Endodermal cell (in vitro differentiated cells): ENCODE results near the gene TAF1B. TPM values are rescaled to one million over a fixed set of nuclear protein-coding genes. Genes with fewer than 3 reads are reported as not detected.
"Not testable (repeated sequence)": the region's sequence is repeated elsewhere in the genome, so short reads cannot be mapped to it uniquely, and the experiment has no call there.

Experiments
- DNase-seq: peaks from one replicate; pipeline ENCODE4 v3.0.0-alpha.2; 2017
- H3K27ac ChIP-seq: 2 replicates; pipeline ENCODE4 v1.5.1; 2013; ENCODE audit warnings: mild to moderate bottlenecking, low read depth, low read length, moderate library complexity
- H3K27me3 ChIP-seq: 2 replicates; pipeline ENCODE4 v1.6.1; 2013; ENCODE audit warnings: mild to moderate bottlenecking, low read length, moderate library complexity; ENCODE audit not compliant: insufficient read depth, control insufficient read depth, poor library complexity, severe bottlenecking
- H3K36me3 ChIP-seq: 2 replicates; pipeline ENCODE4 v1.7.0; 2013; ENCODE audit warnings: mild to moderate bottlenecking, low read length, moderate library complexity; ENCODE audit not compliant: control insufficient read depth, insufficient read depth
- H3K4me1 ChIP-seq: one replicate; pipeline ENCODE4 v1.7.0; 2013; ENCODE audit warnings: low read length; ENCODE audit not compliant: control insufficient read depth, insufficient read depth
- H3K4me3 ChIP-seq: 2 replicates; pipeline ENCODE4 v1.5.1; 2013; ENCODE audit warnings: mild to moderate bottlenecking, low read length, moderate library complexity
- H3K9ac ChIP-seq: 2 replicates; pipeline ENCODE4 v1.6.1; 2013; ENCODE audit warnings: mild to moderate bottlenecking, low read length, moderate library complexity; ENCODE audit not compliant: poor library complexity, severe bottlenecking; ENCODE audit errors: extremely low read depth
- H3K9me3 ChIP-seq: 2 replicates; pipeline ENCODE4 v1.6.1; 2013; ENCODE audit warnings: mild to moderate bottlenecking, low read length, moderate library complexity; ENCODE audit not compliant: control insufficient read depth
- H3K27ac Mint-ChIP-seq: 2 replicates; pipeline ENCODE4 v1.8.0; 2020; ENCODE audit warnings: mixed read lengths
- H3K27me3 Mint-ChIP-seq: 2 replicates; pipeline ENCODE4 v1.8.0; 2021; ENCODE audit warnings: mild to moderate bottlenecking, mixed read lengths; ENCODE audit not compliant: insufficient read depth
- H3K36me3 Mint-ChIP-seq: 2 replicates; pipeline ENCODE4 v1.8.0; 2020; ENCODE audit warnings: low read depth, mixed read lengths
- H3K4me1 Mint-ChIP-seq: 2 replicates; pipeline ENCODE4 v1.8.0; 2020; ENCODE audit warnings: mixed read lengths
- H3K4me3 Mint-ChIP-seq: 2 replicates; pipeline ENCODE4 v1.8.0; 2020; ENCODE audit warnings: mild to moderate bottlenecking, moderate library complexity, mixed read lengths
- H3K9me3 Mint-ChIP-seq: 2 replicates; pipeline ENCODE4 v1.8.0; 2020; ENCODE audit warnings: mild to moderate bottlenecking, mixed read lengths
- CTCF ChIP-seq: fragments of 200-600 bp; sonication (generic); conservative IDR thresholded peaks from 2 replicates; pipeline ENCODE4 v1.5.0; 2021; ENCODE audit warnings: antibody characterized with exemption, mild to moderate bottlenecking
- WGBS, 2 experiments: methylation state at CpG; one replicate each; pipeline versions ENCODE4 v1.1.5 to v1.1.7; 2013; ENCODE audit warnings: missing lambda C conversion rate in 2 of 2, mixed read lengths in 1 of 2; ENCODE audit not compliant: insufficient coverage in 1 of 2, insufficient read length in 1 of 2; 5-methylcytosine and 5-hydroxymethylcytosine counted together
- total RNA-seq, 2 donors: library from RNA; stranded (reverse); fragmentation: NEBNext Ultra II Directional in 1 of 2; extraction: Animal tissue kit (Norgen Biotek cat#: 25700) in 1 of 2; gene quantifications; 2 replicates in 1 of 2; 3 replicates in 1 of 2; pipeline ENCODE4 v1.2.1, GENCODE V29; 2021

Gene TAF1B
- total RNA-seq, 2 donors from 2014 or later: 36.2 to 41.9 TPM

DNA sequence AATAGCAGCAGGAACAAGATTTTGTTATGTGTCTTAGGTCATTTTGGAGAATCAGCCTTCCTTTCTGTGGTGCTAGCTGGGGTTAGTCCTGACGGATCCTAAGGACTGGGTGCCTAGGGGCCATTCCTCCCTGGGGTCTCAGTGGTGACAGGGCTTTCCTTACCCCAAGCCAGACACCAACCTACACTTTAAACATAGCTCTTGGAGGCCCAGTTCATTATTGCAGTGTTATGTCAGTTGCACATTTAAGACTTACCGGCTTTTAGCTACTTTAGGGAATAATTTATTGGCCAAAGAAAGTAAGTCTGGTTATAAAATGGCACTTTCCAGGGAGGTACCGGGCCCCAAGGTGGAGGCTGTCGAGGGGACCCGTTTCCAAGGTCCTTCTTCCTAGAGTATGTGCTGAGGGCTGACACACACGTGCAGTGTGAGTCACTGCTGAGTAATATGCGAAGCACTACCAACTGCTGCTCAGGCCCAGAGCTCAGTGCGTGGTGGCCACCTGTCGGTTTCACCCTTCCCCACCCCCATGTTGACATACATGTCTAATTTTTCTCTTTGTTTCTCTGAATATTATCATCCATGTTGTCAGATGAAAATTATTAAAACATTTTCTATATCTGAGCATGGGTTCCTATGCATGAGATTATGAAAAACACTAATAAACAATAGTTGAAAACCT is 71.3 kb downstream of the TAF1B start:
- Mint-ChIP-seq H3K4me3 (no peak overlapping the region), H3K4me1 (no peaks in the 10 kb centered on the region), H3K9me3 (no peaks in the 10 kb centered on the region), H3K27me3 (no peaks in the 10 kb centered on the region), H3K36me3 (peaks cover 48% of the 10 kb centered on the region), H3K27ac (no peak overlapping the region)
- no peaks in the 10 kb centered on the region for H3K4me1 ChIP-seq
- H3K9me3 ChIP-seq: no peaks in the 10 kb centered on the region
- WGBS, 2 experiments: 86 to 89% methylated on average over 7 to 9 of the region's 9 CpGs
- H3K27ac ChIP-seq: no peak overlapping the region
- no peak for TF ChIP-seq CTCF
- H3K36me3 ChIP-seq: peaks cover 74% of the 10 kb centered on the region
- no peak for DNase-seq
- no peaks in the 10 kb centered on the region for H3K27me3 ChIP-seq
- H3K9ac ChIP-seq: no peak overlapping the region
- H3K4me3 ChIP-seq: no peak overlapping the region

GRCh38 chr2:9918275-9918674 is 75.0 kb downstream of the TAF1B start:
- no peak overlapping the region for H3K4me3 ChIP-seq
- H3K9ac ChIP-seq: no peak overlapping the region
- no peaks in the 10 kb centered on the region for H3K4me1 ChIP-seq
- Mint-ChIP-seq H3K4me1 (no peaks in the 10 kb centered on the region), H3K4me3 (no peak overlapping the region), H3K36me3 (peaks cover 39% of the 10 kb centered on the region), H3K9me3 (no peaks in the 10 kb centered on the region), H3K27ac (no peak overlapping the region), H3K27me3 (no peaks in the 10 kb centered on the region)
- H3K9me3 ChIP-seq: no peaks in the 10 kb centered on the region
- TF ChIP-seq CTCF: no peak
- H3K27ac ChIP-seq: no peak overlapping the region
- WGBS, 2 experiments: 87 to 100% methylated on average over 1 to 2 of the region's 2 CpGs
- DNase-seq: no peak
- H3K27me3 ChIP-seq: no peaks in the 10 kb centered on the region
- peaks cover 79% of the 10 kb centered on the region for H3K36me3 ChIP-seq

- Histone ChIP-seq H3K27ac (no peak overlapping the region), H3K36me3 (peaks cover 72% of the 10 kb centered on the region), H3K27me3 (no peaks in the 10 kb centered on the region), H3K9me3 (no peaks in the 10 kb centered on the region), H3K9ac (no peak overlapping the region), H3K4me1 (no peaks in the 10 kb centered on the region), H3K4me3 (no peak overlapping the region)
- TF ChIP-seq CTCF: no peak
- DNase-seq: no peak
- WGBS, 2 experiments: 81 to 82% methylated on average over 2 to 3 of the region's 3 CpGs
- Mint-ChIP-seq H3K4me3 (no peak overlapping the region), H3K4me1 (no peaks in the 10 kb centered on the region), H3K27me3 (no peaks in the 10 kb centered on the region), H3K36me3 (peaks cover 41% of the 10 kb centered on the region), H3K27ac (no peak overlapping the region), H3K9me3 (no peaks in the 10 kb centered on the region)
Observed at GRCh38 chr2:9919512-9919911, 76.2 kb downstream of the TAF1B start.

DNA sequence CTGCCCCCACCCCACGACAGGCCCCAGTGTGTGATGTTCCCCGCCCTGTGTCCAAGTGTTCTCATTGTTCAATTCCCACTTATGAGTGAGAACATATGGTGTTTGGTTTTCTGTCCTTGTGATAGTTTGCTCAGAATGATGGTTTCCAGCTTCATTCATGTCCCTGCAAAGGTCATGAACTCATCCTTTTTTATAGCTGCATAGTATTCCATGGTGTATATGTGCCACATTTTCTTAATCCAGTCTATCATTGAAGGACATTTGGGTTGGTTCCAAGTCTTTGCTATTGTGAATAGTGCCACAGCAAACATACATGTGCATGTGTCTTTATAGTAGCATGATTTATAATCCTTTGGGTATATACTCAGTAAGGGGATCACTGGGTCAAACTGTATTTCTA is 83.7 kb downstream of the TAF1B start:
- peaks cover 74% of the 10 kb centered on the region for H3K36me3 Mint-ChIP-seq
- H3K36me3 ChIP-seq: peaks cover 12% of the 10 kb centered on the region
- WGBS, 2 experiments: no CpG with 5 or more reads among the region's 2 CpGs

More for the DNA sequence above, 83.7 kb downstream of the TAF1B start:
- not testable (repeated sequence) for H3K4me3 ChIP-seq, H3K9ac ChIP-seq, H3K27ac Mint-ChIP-seq, H3K9me3 Mint-ChIP-seq, DNase-seq, H3K27me3 ChIP-seq, H3K4me1 Mint-ChIP-seq, H3K27ac ChIP-seq, H3K4me3 Mint-ChIP-seq, H3K9me3 ChIP-seq, H3K27me3 Mint-ChIP-seq, H3K4me1 ChIP-seq
